ENCODE data around the gene KRT27.
"Not testable (repeated sequence)": the region's sequence is repeated elsewhere in the genome, so short reads cannot be mapped to it uniquely, and the experiment has no call there.

Gene KRT27

GRCh38 chr17:40753804-40754203, 28.5 kb downstream of the KRT27 start:
- DNase-seq, result no peak

GRCh38 chr17:40751065-40751464, 31.3 kb downstream of the KRT27 start:
- DNase-seq, result no peak

GRCh38 chr17:40750391-40750790, 32.0 kb downstream of the KRT27 start:
- DNase-seq, result no peak

GRCh38 chr17:40748666-40749065, 33.7 kb downstream of the KRT27 start:
- not testable (repeated sequence) for DNase-seq

- DNase-seq, result no peak
These were observed 43.8 kb downstream of the KRT27 start for GRCh38 chr17:40738553-40738952.

- DNase-seq, result no peak
These were observed 47.3 kb downstream of the KRT27 start for GRCh38 chr17:40735016-40735415.

GRCh38 chr17:40734018-40734417, 48.3 kb downstream of the KRT27 start:
- DNase-seq, result no peak

- DNase-seq, result no peak
These were observed 51.4 kb downstream of the KRT27 start for GRCh38 chr17:40730970-40731369.

GRCh38 chr17:40727447-40728231, 54.7 kb downstream of the KRT27 start:
- DNase-seq, result no peak

- no peak for DNase-seq
These were observed 55.4 kb downstream of the KRT27 start for GRCh38 chr17:40726919-40727318.
